H1 (cell line): ENCODE data around the gene MTCL3.
A peak's percentile ranks its signal among the peaks of the same experiment; 100 is the strongest.

Experiments used
- ATF3 ChIP-seq: IDR thresholded peaks from 2 replicates; pipeline ENCODE4 v1.6.1; 2011; ENCODE audit warnings: low read depth, mild to moderate bottlenecking, low read length; ENCODE audit not compliant: insufficient read depth
- CTCF ChIP-seq, 3 experiments: IDR thresholded peaks; 1 replicate in 2 of 3; 2 replicates in 1 of 3; pipeline versions ENCODE4 v1.5.1 to v1.6.1; 2011; ENCODE audit warnings: low read length in 3 of 3, mild to moderate bottlenecking in 3 of 3, inconsistent platforms in 2 of 3, low read depth in 1 of 3, moderate library complexity in 1 of 3; ENCODE audit not compliant: insufficient read depth in 1 of 3; ENCODE audit errors: control extremely low read depth in 1 of 3
- MAX ChIP-seq: IDR thresholded peaks from 2 replicates; pipeline ENCODE4 v1.6.1; 2012; ENCODE audit warnings: inconsistent platforms
- POLR2A ChIP-seq, 2 experiments: IDR thresholded peaks; 1 replicate in 1 of 2; 2 replicates in 1 of 2; pipeline ENCODE4 v1.6.1; 2011; ENCODE audit warnings: low read depth in 2 of 2, low read length in 2 of 2, mild to moderate bottlenecking in 2 of 2; ENCODE audit errors: control extremely low read depth in 1 of 2
- RBBP5 ChIP-seq: IDR thresholded peaks from 2 replicates; pipeline ENCODE4 v1.7.1; 2012; ENCODE audit warnings: low read depth, mild to moderate bottlenecking, inconsistent platforms, low read length, moderate library complexity, borderline replicate concordance
- SIX5 ChIP-seq: IDR thresholded peaks from 2 replicates; pipeline ENCODE4 v1.6.1; 2011; ENCODE audit warnings: mild to moderate bottlenecking, low read depth, low read length
- SP1 ChIP-seq: IDR thresholded peaks from 2 replicates; pipeline ENCODE4 v1.6.1; 2011; ENCODE audit warnings: low read depth, low read length
- USF2 ChIP-seq: IDR thresholded peaks from 2 replicates; pipeline ENCODE4 v1.6.1; 2011; ENCODE audit warnings: low read length, improper control_type of control experiment

GRCh38 chr6:127515234-127515793, 3.8 kb downstream of the MTCL3 start:
- no peak for TF ChIP-seq USF2
- TF ChIP-seq RBBP5 = no peak
- TF ChIP-seq CTCF (IDR thresholded peaks at IDR 0.05; ENCODE audit: control extremely low read depth in 1 of 3, insufficient read depth in 1 of 3, low read depth in 1 of 3, low read length in 3 of 3) = peak; percentile 12 to 41 (median 15); a peak in 3 of 4 replicates
- TF ChIP-seq MAX = peak; percentile 39; the same call in 1 of the 2 replicates
- no peak for TF ChIP-seq ATF3
- no peak for TF ChIP-seq POLR2A (IDR thresholded peaks at IDR 0.05; ENCODE audit: control extremely low read depth in 1 of 2, low read depth in 2 of 2, low read length in 2 of 2)
- TF ChIP-seq SP1 = 0 out of 2 replicates have a peak, but pooled peaks have one; percentile 20
- TF ChIP-seq SIX5 = no peak
